Sigmoid colon (tissue), 7 donors: ENCODE results near the gene ZNF548. TPM values are rescaled to one million over a fixed set of nuclear protein-coding genes. Genes with fewer than 3 reads are reported as not detected.

Experiments
- DNase-seq: peaks from one replicate; pipeline ENCODE4 v3.0.0-alpha.2; 2019
- H3K27ac ChIP-seq, 4 donors: fragments of 200-600 bp; sonication (generic); one replicate each; pipeline ENCODE4 v1.5.1; 2016 to 2019; ENCODE audit warnings: mild to moderate bottlenecking in 1 of 4
- H3K27me3 ChIP-seq, 3 donors: fragments of 200-600 bp; sonication (generic); one replicate each; pipeline ENCODE4 v1.5.1; 2019; ENCODE audit warnings: mild to moderate bottlenecking in 1 of 3
- H3K36me3 ChIP-seq, 4 donors: fragments of 200-600 bp; sonication (generic); one replicate each; pipeline ENCODE4 v1.5.1; 2016 to 2019
- H3K4me1 ChIP-seq, 4 donors: fragments of 200-600 bp; sonication (generic); one replicate each; pipeline ENCODE4 v1.5.1; 2017 to 2019
- H3K4me3 ChIP-seq, 4 donors: fragments of 200-600 bp; sonication (generic); one replicate each; pipeline ENCODE4 v1.5.1; 2017 to 2019; ENCODE audit warnings: mild to moderate bottlenecking in 2 of 4, moderate library complexity in 1 of 4
- H3K9me3 ChIP-seq, 4 donors: fragments of 200-600 bp in 3 of 4; sonication (generic) in 3 of 4; one replicate each; pipeline versions ENCODE4 v1.5.1 to v1.6.1; 2013 to 2019
- CTCF ChIP-seq, 4 experiments: fragments of 450-650 bp in 3 of 4; fragments of 200-600 bp in 1 of 4; IDR thresholded peaks; one replicate each; pipeline ENCODE4 v1.5.1; 2016 to 2019; ENCODE audit warnings: antibody characterized with exemption in 4 of 4, mild to moderate bottlenecking in 3 of 4, moderate library complexity in 2 of 4
- EP300 ChIP-seq, 4 donors: sonication (generic); formaldehyde crosslinking; IDR thresholded peaks; one replicate each; pipeline ENCODE4 v1.6.1; 2017; ENCODE audit warnings: antibody characterized with exemption in 4 of 4
- POLR2A ChIP-seq, 2 donors: fragments of 450-650 bp; IDR thresholded peaks; one replicate each; pipeline ENCODE4 v1.6.1; 2016; ENCODE audit warnings: antibody characterized with exemption in 2 of 2, mild to moderate bottlenecking in 2 of 2, moderate library complexity in 2 of 2
- POLR2AphosphoS5 ChIP-seq, 4 donors: sonication (generic); formaldehyde crosslinking; IDR thresholded peaks; one replicate each; pipeline ENCODE4 v1.6.1; 2017; ENCODE audit warnings: antibody characterized with exemption in 4 of 4
- WGBS, 2 donors: extraction: QIAGEN DNeasy Blood & Tissue Kit; methylation state at CpG; one replicate each; pipeline ENCODE4 v1.1.7; 2013; 5-methylcytosine and 5-hydroxymethylcytosine counted together
- intact Hi-C: fragments of 100-400 bp; cut with DNase I; formaldehyde crosslinking; loops from one replicate; pipeline ENCODE4 v1.15.1; 2023
- polyA plus RNA-seq, 3 donors: library from polyadenylated mRNA; stranded (reverse); fragments of 200-250 nt; gene quantifications; one replicate each; pipeline ENCODE4 v1.2.3, GENCODE V29; 2013
- total RNA-seq, 4 donors: library from RNA; depleted of rRNA; stranded (reverse); fragments of >200 nt; gene quantifications; one replicate each; pipeline ENCODE4 v1.1.0, GENCODE V29; 2016
- donor health status: healthy with polysubstance abuse.
- donor health status: Bipolar disorder and iron deficiency.
- donor health status: healthy.

The ZNF548 gene
- total and polyA plus RNA-seq, 7 donors = 1.2 to 29.1 (median 21.9) TPM

GRCh38 chr19:57403737-57404563, 14.3 kb downstream of the ZNF548 start:
- no peak overlapping the region for H3K4me3 ChIP-seq
- no peak for DNase-seq
- no peak overlapping the region for H3K27ac ChIP-seq
- H3K9me3 ChIP-seq = peaks cover 0 to 12% (median 8%) of the 10 kb centered on the region in 4 donors
- no peaks in the 10 kb centered on the region for H3K4me1 ChIP-seq
- no peak for TF ChIP-seq EP300 (IDR thresholded peaks at IDR 0.05)
- TF ChIP-seq POLR2AphosphoS5 (IDR thresholded peaks at IDR 0.05) = no peak
- no peak for TF ChIP-seq CTCF (IDR thresholded peaks at IDR 0.05)
- TF ChIP-seq POLR2A (IDR thresholded peaks at IDR 0.05) = no peak
- peaks cover 3 to 30% (median 6%) of the 10 kb centered on the region in 4 donors for H3K36me3 ChIP-seq
- 95% methylated on average over 9 of the region's 9 CpGs for WGBS, 2 donors
- intact Hi-C loops = no loop called here
- no peaks in the 10 kb centered on the region for H3K27me3 ChIP-seq

GRCh38 chr19:57406516-57407123, 17.0 kb downstream of the ZNF548 start:
- no peak overlapping the region for H3K4me3 ChIP-seq
- H3K9me3 ChIP-seq = peaks cover 0 to 8% (median 0%) of the 10 kb centered on the region in 4 donors
- no peak overlapping the region for H3K27ac ChIP-seq
- DNase-seq = no peak
- 22 to 26% methylated on average over 8 of the region's 8 CpGs for WGBS, 2 donors
- H3K36me3 ChIP-seq = peaks cover 0 to 3% (median 0%) of the 10 kb centered on the region in 4 donors
- intact Hi-C loops = no loop called here
- peak in 1 of 4 experiments; percentile 35 for TF ChIP-seq CTCF (IDR thresholded peaks at IDR 0.05)
- TF ChIP-seq POLR2A (IDR thresholded peaks at IDR 0.05) = no peak
- H3K4me1 ChIP-seq = peaks cover 0 to 10% (median 6%) of the 10 kb centered on the region in 4 donors
- no peaks in the 10 kb centered on the region for H3K27me3 ChIP-seq

- Histone ChIP-seq H3K27ac (peak within 1 kb of the TSS; percentile 70 to 84 (median 74)), H3K9me3 (peaks cover 0 to under 1% (median 0%) of the 10 kb centered on the region in 4 donors), H3K4me1 (peaks cover 0 to 20% (median 16%) of the 10 kb centered on the region in 4 donors), H3K4me3 (peak within 1 kb of the TSS; percentile 60 to 99 (median 79)), H3K36me3 (peaks cover 0 to 32% (median 13%) of the 10 kb centered on the region in 4 donors), H3K27me3 (no peaks in the 10 kb centered on the region)
- DNase-seq = peak; percentile 96
- intact Hi-C loops = loop anchor here (2.0 kb wide), 1 partner anchor 24 kb away; the partner anchor contains the start of gene ZNF749
- WGBS, 2 donors = 0% methylated on average over 55 of the region's 55 CpGs
- no peak for TF ChIP-seq CTCF (IDR thresholded peaks at IDR 0.05)
- no peak for TF ChIP-seq EP300 (IDR thresholded peaks at IDR 0.05)
- peak; percentile 64 to 79 (median 73) for TF ChIP-seq POLR2AphosphoS5 (IDR thresholded peaks at IDR 0.05)
- TF ChIP-seq POLR2A (IDR thresholded peaks at IDR 0.05) = peak; percentile 11 to 28
These were observed 21.4 kb downstream of the ZNF548 start, which contains the start of gene ZNF17 for GRCh38 chr19:57410877-57411671. Gene ZNF17, plus strand, starts transcription at chr19:57411161. Its CDS starts 2,455 bp downstream, at chr19:57413616.

GRCh38 chr19:57419439-57419838, 29.8 kb downstream of the ZNF548 start:
- WGBS, 2 donors = 98 to 99% methylated on average over 4 of the region's 4 CpGs
- no peaks in the 10 kb centered on the region for H3K27me3 ChIP-seq
- peaks cover 14 to 44% (median 29%) of the 10 kb centered on the region in 4 donors for H3K9me3 ChIP-seq
- no peak overlapping the region for H3K27ac ChIP-seq
- peaks cover 28 to 83% (median 51%) of the 10 kb centered on the region in 4 donors for H3K36me3 ChIP-seq
- H3K4me3 ChIP-seq = no peak overlapping the region
- DNase-seq = no peak
- intact Hi-C loops = no loop called here
- H3K4me1 ChIP-seq = no peaks in the 10 kb centered on the region
- TF ChIP-seq POLR2AphosphoS5 (IDR thresholded peaks at IDR 0.05) (no peak), CTCF (IDR thresholded peaks at IDR 0.05) (no peak), EP300 (IDR thresholded peaks at IDR 0.05) (no peak), POLR2A (IDR thresholded peaks at IDR 0.05) (no peak)
